ENCODE measurements around the gene MAGEB4. TPM values are rescaled to one million over a fixed set of nuclear protein-coding genes. Genes with fewer than 3 reads are reported as not detected.

The MAGEB4 gene
- total RNA-seq, 2 donors from 2014 or later = not detected

- peaks cover 27% of the 10 kb centered on the region for H3K4me1 Mint-ChIP-seq
These were observed 7.1 kb downstream of the MAGEB4 start for GRCh38 chrX:30248854-30249253.

DNA sequence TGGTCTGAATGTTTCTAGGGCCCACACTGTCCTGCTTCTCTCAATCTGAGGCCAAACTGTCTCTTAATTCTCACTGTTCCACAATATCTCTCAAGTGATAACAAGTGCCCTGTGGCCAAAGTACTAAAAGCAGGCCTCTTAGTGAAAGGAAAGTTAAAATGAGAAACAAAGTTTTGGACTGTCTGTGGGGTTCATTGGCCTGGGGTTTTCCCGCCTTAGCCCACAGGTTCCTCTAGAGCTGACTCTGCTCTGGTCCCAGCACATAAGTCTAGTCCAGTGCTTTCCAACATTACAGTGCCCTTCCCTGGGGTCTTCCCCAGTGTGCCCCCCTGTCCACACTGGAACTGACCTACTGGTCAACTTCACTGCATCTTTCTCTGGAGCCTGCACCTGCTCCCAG, 11.5 kb downstream of the MAGEB4 start:
- no peak overlapping the region for H3K4me3 Mint-ChIP-seq
- no peaks in the 10 kb centered on the region for H3K36me3 ChIP-seq (ENCODE audit: control insufficient read depth, insufficient read depth, low read length)
- WGBS, 2 experiments (ENCODE audit: insufficient coverage in 1 of 2, insufficient read length in 1 of 2) = 90% methylated on average over 1 of the region's 1 CpG; no CpG with 5 or more reads in 1 of the 2 experiments
- no peak overlapping the region for H3K27ac ChIP-seq (ENCODE audit: low read depth, low read length)
- no peak for DNase-seq
- H3K9me3 ChIP-seq (ENCODE audit: control insufficient read depth, low read length) = peaks cover 25% of the 10 kb centered on the region
- no peak overlapping the region for H3K9ac ChIP-seq (ENCODE audit: extremely low read depth, low read length, poor library complexity, severe bottlenecking)
- H3K4me1 Mint-ChIP-seq = peaks cover 8% of the 10 kb centered on the region
- no peak overlapping the region for H3K27ac Mint-ChIP-seq
- no peak for TF ChIP-seq CTCF (conservative IDR thresholded peaks at IDR 0.05)
- H3K27me3 Mint-ChIP-seq (ENCODE audit: insufficient read depth) = peaks cover 16% of the 10 kb centered on the region
- peaks cover 10% of the 10 kb centered on the region for H3K36me3 Mint-ChIP-seq (ENCODE audit: low read depth)
- H3K4me3 ChIP-seq (ENCODE audit: low read length) = no peak overlapping the region
- no peaks in the 10 kb centered on the region for H3K4me1 ChIP-seq (ENCODE audit: control insufficient read depth, insufficient read depth, low read length)
- peaks cover 42% of the 10 kb centered on the region for H3K9me3 Mint-ChIP-seq
- H3K27me3 ChIP-seq (ENCODE audit: control insufficient read depth, insufficient read depth, low read length, poor library complexity, severe bottlenecking) = no peaks in the 10 kb centered on the region

More at GRCh38 chrX:30248854-30249253, 7.1 kb downstream of the MAGEB4 start:
- peaks cover 5% of the 10 kb centered on the region for H3K9me3 Mint-ChIP-seq
- Histone ChIP-seq H3K9ac (ENCODE audit: extremely low read depth, low read length, poor library complexity, severe bottlenecking) (no peak overlapping the region), H3K36me3 (ENCODE audit: control insufficient read depth, insufficient read depth, low read length) (no peaks in the 10 kb centered on the region), H3K9me3 (ENCODE audit: control insufficient read depth, low read length) (no peaks in the 10 kb centered on the region), H3K4me3 (ENCODE audit: low read length) (no peak overlapping the region), H3K27me3 (ENCODE audit: control insufficient read depth, insufficient read depth, low read length, poor library complexity, severe bottlenecking) (no peaks in the 10 kb centered on the region), H3K4me1 (ENCODE audit: control insufficient read depth, insufficient read depth, low read length) (no peaks in the 10 kb centered on the region), H3K27ac (ENCODE audit: low read depth, low read length) (no peak overlapping the region)
- WGBS, 2 experiments (ENCODE audit: insufficient coverage in 1 of 2, insufficient read length in 1 of 2) = 91% methylated on average over 4 of the region's 4 CpGs; no CpG with 5 or more reads in 1 of the 2 experiments
- H3K27ac Mint-ChIP-seq = no peak overlapping the region
- no peak overlapping the region for H3K4me3 Mint-ChIP-seq
- H3K27me3 Mint-ChIP-seq (ENCODE audit: insufficient read depth) = peaks cover 24% of the 10 kb centered on the region
- no peak for TF ChIP-seq CTCF (conservative IDR thresholded peaks at IDR 0.05)
- H3K36me3 Mint-ChIP-seq (ENCODE audit: low read depth) = no peaks in the 10 kb centered on the region
- no peak for DNase-seq

DNA sequence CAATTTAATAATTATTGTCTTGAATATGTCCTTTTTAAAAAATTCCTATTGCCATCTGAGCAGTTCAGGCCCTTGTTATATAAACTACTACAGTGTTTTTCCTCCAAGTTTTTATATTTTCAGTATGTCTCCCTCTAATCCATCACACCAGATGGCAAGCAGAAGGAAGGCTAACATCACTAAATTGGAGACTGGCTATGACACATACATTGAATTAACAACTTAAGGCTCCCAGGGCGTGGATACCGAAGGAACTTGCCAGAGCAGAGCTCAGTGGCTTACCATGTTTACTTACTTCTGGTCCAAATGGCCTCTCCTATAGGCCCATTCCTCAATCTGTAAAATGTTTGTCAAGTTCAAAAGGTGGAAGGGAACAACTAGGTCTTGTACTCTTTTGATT, 18.1 kb downstream of the MAGEB4 start:
- no peak overlapping the region for H3K27ac Mint-ChIP-seq

More for the DNA sequence above, 18.1 kb downstream of the MAGEB4 start:
- Histone ChIP-seq H3K9ac (ENCODE audit: extremely low read depth, low read length, poor library complexity, severe bottlenecking) (no peak overlapping the region), H3K4me3 (ENCODE audit: low read length) (no peak overlapping the region), H3K9me3 (ENCODE audit: control insufficient read depth, low read length) (peaks cover 23% of the 10 kb centered on the region), H3K27ac (ENCODE audit: low read depth, low read length) (no peak overlapping the region), H3K36me3 (ENCODE audit: control insufficient read depth, insufficient read depth, low read length) (no peaks in the 10 kb centered on the region), H3K27me3 (ENCODE audit: control insufficient read depth, insufficient read depth, low read length, poor library complexity, severe bottlenecking) (no peaks in the 10 kb centered on the region), H3K4me1 (ENCODE audit: control insufficient read depth, insufficient read depth, low read length) (no peaks in the 10 kb centered on the region)
- Mint-ChIP-seq H3K27me3 (ENCODE audit: insufficient read depth) (peaks cover 1% of the 10 kb centered on the region), H3K4me3 (no peak overlapping the region), H3K9me3 (peaks cover 34% of the 10 kb centered on the region), H3K36me3 (ENCODE audit: low read depth) (peaks cover 10% of the 10 kb centered on the region), H3K4me1 (peaks cover 7% of the 10 kb centered on the region)
- no peak for DNase-seq
- 100% methylated on average over 1 to 2 of the region's 2 CpGs for WGBS, 2 experiments (ENCODE audit: insufficient coverage in 1 of 2, insufficient read length in 1 of 2)
- TF ChIP-seq CTCF (conservative IDR thresholded peaks at IDR 0.05) = no peak
